SK-N-SH treated with all-trans-retinoic acid at 6 μM for 48 hours (cell line): ENCODE measurements around the gene C8G.

Source experiments
- ATAC-seq: fragments of 200-7000 bp; cut with Tn5 transposase; 3 replicates; pipeline ENCODE4 v1.9.1; 2020; ENCODE audit warnings: mild to moderate bottlenecking, moderate library complexity
- BACH2 ChIP-seq: fragments of 250-450 bp; sonication (Bioruptor Pico); IDR thresholded peaks from 2 replicates; pipeline ENCODE4 v1.9.0; 2021; ENCODE audit warnings: mild to moderate bottlenecking, borderline replicate concordance
- CSDC2 ChIP-seq: fragments of 250-450 bp; sonication (Bioruptor Pico); IDR thresholded peaks from 2 replicates; pipeline ENCODE4 v1.5.0; 2020; ENCODE audit warnings: mild to moderate bottlenecking, moderate library complexity
- GLIS3 ChIP-seq: fragments of 250-450 bp; sonication (Bioruptor Pico); IDR thresholded peaks from 2 replicates; pipeline ENCODE4 v1.5.0; 2020; ENCODE audit warnings: mild to moderate bottlenecking, moderate library complexity
- ISL1 ChIP-seq: fragments of 250-450 bp; sonication (Bioruptor Pico); IDR thresholded peaks from 2 replicates; pipeline ENCODE4 v2.1.2; 2022; ENCODE audit warnings: mild to moderate bottlenecking, moderate library complexity
- OSR1 ChIP-seq: fragments of 250-450 bp; sonication (Bioruptor Pico); IDR thresholded peaks from 2 replicates; pipeline ENCODE4 v1.8.0; 2022; ENCODE audit warnings: moderate library complexity, mild to moderate bottlenecking, inconsistent platforms
- PPARA ChIP-seq: fragments of 250-450 bp; sonication (Bioruptor Pico); IDR thresholded peaks from 2 replicates; pipeline ENCODE4 v1.5.0; 2020; ENCODE audit warnings: mild to moderate bottlenecking, borderline replicate concordance
- SNAI2 ChIP-seq: fragments of 250-450 bp; sonication (Bioruptor Pico); IDR thresholded peaks from 2 replicates; pipeline ENCODE4 v1.5.0; 2020; ENCODE audit warnings: mild to moderate bottlenecking, moderate library complexity
- TCF4 ChIP-seq: fragments of 250-450 bp; sonication (Bioruptor Pico); IDR thresholded peaks from 2 replicates; pipeline ENCODE4 v1.8.0; 2021; ENCODE audit warnings: mild to moderate bottlenecking, moderate library complexity, borderline replicate concordance
- ZFP3 ChIP-seq: fragments of 250-450 bp; sonication (Bioruptor Pico); IDR thresholded peaks from 2 replicates; pipeline ENCODE4 v1.5.0; 2020; ENCODE audit warnings: mild to moderate bottlenecking, moderate library complexity
- ZFP30 ChIP-seq: fragments of 450-650 bp; formaldehyde crosslinking; IDR thresholded peaks from 2 replicates; pipeline ENCODE4 v1.5.0; 2022; ENCODE audit warnings: mild to moderate bottlenecking, moderate library complexity
- ZNF565 ChIP-seq: fragments of 450-650 bp; formaldehyde crosslinking; conservative IDR thresholded peaks from 2 replicates; pipeline ENCODE4 v1.5.0; 2020; ENCODE audit warnings: low read depth, mild to moderate bottlenecking, moderate library complexity
- ZNF70 ChIP-seq: fragments of 450-650 bp; formaldehyde crosslinking; IDR thresholded peaks from 2 replicates; pipeline ENCODE4 v1.5.0; 2020; ENCODE audit warnings: mild to moderate bottlenecking, moderate library complexity
- ZNF8 ChIP-seq: fragments of 450-650 bp; formaldehyde crosslinking; IDR thresholded peaks from 2 replicates; pipeline ENCODE4 v1.5.0; 2020; ENCODE audit warnings: mild to moderate bottlenecking, moderate library complexity
- TF ChIP-seq, protein P1 (sequence below): fragments of 250-450 bp; sonication (Bioruptor Pico); IDR thresholded peaks from 2 replicates; pipeline ENCODE4 v1.8.0; 2020; ENCODE audit warnings: mild to moderate bottlenecking, moderate library complexity, borderline replicate concordance
- TF ChIP-seq, protein P2 (sequence below): fragments of 250-450 bp; sonication (Bioruptor Pico); IDR thresholded peaks from 2 replicates; pipeline ENCODE4 v1.5.1; 2020; ENCODE audit warnings: low read depth, mild to moderate bottlenecking, moderate library complexity
- TF ChIP-seq, protein P3 (sequence below): fragments of 250-450 bp; sonication (Bioruptor Pico); IDR thresholded peaks from 2 replicates; pipeline ENCODE4 v1.5.1; 2021; ENCODE audit warnings: mild to moderate bottlenecking, moderate library complexity
- TF ChIP-seq, protein P4 (sequence below): fragments of 250-450 bp; sonication (Bioruptor Pico); IDR thresholded peaks from 2 replicates; pipeline ENCODE4 v1.5.0; 2020; ENCODE audit warnings: mild to moderate bottlenecking, moderate library complexity
- TF ChIP-seq, protein P5 (sequence below): fragments of 250-450 bp; sonication (Bioruptor Pico); IDR thresholded peaks from 2 replicates; pipeline ENCODE4 v1.8.0; 2021; ENCODE audit warnings: low read depth, mild to moderate bottlenecking, moderate library complexity, borderline replicate concordance

Gene C8G

DNA sequence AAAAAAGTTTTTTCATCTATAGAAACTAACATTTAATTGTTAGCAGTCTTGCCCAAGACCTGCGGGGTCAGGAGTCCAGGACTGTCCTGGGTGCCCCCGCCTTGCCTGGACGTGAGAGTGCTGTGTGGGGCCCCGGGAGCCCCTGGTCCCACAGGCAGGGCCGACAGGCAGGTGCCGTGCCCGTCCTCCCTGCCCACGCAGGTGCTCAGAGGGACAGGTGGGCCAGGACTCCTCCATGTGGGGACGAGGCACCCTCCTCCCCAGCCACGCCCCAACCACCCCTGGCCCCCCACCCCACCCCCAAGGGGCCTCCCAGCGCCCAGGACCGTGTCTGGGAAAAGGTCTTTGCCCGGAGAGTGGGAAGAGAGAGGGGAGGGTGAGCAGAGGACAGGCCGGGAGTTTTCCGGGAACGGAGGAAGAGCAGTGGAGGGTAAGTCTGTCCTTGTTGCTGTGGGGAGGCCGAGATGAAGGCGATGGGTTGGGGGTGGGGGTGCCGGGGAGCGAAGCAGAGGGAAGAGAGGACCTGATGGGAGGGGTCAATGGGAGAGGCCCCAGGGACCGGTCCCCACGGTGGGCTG is 4.3 kb downstream of the C8G start:
- ATAC-seq: peak; percentile 15
- no peak for TF ChIP-seq ZNF8 (CRISPR knock-in tag)
- TF ChIP-seq ISL1: no peak
- TF ChIP-seq, protein P1, sequence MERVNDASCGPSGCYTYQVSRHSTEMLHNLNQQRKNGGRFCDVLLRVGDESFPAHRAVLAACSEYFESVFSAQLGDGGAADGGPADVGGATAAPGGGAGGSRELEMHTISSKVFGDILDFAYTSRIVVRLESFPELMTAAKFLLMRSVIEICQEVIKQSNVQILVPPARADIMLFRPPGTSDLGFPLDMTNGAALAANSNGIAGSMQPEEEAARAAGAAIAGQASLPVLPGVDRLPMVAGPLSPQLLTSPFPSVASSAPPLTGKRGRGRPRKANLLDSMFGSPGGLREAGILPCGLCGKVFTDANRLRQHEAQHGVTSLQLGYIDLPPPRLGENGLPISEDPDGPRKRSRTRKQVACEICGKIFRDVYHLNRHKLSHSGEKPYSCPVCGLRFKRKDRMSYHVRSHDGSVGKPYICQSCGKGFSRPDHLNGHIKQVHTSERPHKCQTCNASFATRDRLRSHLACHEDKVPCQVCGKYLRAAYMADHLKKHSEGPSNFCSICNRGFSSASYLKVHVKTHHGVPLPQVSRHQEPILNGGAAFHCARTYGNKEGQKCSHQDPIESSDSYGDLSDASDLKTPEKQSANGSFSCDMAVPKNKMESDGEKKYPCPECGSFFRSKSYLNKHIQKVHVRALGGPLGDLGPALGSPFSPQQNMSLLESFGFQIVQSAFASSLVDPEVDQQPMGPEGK (CRISPR knock-in tag): no peak
- no peak for TF ChIP-seq ZFP30 (CRISPR knock-in tag)
- no peak for TF ChIP-seq ZNF565 (CRISPR knock-in tag)
- no peak for TF ChIP-seq PPARA
- TF ChIP-seq, protein P2, sequence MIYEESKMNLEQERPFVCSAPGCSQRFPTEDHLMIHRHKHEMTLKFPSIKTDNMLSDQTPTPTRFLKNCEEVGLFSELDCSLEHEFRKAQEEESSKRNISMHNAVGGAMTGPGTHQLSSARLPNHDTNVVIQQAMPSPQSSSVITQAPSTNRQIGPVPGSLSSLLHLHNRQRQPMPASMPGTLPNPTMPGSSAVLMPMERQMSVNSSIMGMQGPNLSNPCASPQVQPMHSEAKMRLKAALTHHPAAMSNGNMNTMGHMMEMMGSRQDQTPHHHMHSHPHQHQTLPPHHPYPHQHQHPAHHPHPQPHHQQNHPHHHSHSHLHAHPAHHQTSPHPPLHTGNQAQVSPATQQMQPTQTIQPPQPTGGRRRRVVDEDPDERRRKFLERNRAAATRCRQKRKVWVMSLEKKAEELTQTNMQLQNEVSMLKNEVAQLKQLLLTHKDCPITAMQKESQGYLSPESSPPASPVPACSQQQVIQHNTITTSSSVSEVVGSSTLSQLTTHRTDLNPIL (CRISPR knock-in tag): no peak
- TF ChIP-seq CSDC2 (CRISPR knock-in tag): no peak

DNA sequence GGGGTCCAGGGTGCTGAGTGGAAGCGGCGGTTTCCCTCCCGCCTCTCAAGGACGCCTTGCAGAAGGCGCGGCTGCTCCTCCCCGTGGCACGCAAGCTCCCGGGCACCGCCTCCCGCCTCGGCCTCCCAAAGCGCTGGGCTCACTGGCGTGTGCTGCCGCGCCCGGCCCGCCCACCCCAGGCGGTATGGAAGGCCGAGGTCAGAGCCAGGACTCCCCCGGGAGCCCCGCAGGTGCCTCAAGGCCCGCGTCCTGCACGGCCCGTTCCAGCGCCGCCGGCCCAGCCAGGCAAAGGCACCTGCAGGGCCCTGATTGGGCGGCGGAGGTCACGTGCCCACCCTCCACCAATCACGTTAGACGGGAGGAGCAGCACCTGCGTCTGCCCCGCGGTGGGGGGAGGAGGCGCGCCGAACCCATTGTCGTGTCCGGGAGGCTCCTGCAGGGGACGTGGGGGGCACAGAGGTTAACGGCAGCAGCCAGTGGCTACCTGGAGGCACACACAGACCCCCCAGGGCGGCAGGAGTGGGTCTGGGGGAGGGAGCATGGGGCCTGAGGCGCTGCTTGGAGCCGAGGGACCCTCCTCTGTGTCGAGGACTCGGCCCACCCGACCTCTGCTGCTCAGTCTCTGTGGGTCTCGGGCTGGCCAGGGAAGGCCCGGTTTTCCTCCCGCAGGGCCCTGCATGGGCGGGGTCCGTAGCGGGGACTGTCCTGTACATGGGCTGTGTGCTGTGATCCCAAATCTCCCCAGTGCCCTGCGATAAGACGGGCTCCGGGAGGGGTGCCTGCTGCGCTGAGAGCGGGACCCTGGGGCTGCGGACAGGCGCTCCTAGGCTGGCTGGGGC is 5.0 kb downstream of the C8G start:
- peak; percentile 92 for ATAC-seq
- TF ChIP-seq, protein P2 (CRISPR knock-in tag): no peak
- TF ChIP-seq SNAI2 (CRISPR knock-in tag) (peak; percentile 65; the same call in 1 of the 2 replicates), OSR1 (CRISPR knock-in tag) (no peak), ZNF70 (CRISPR knock-in tag) (no peak), BACH2 (no peak), TCF4 (CRISPR knock-in tag) (no peak)
- TF ChIP-seq, protein P1 (CRISPR knock-in tag): no peak

DNA sequence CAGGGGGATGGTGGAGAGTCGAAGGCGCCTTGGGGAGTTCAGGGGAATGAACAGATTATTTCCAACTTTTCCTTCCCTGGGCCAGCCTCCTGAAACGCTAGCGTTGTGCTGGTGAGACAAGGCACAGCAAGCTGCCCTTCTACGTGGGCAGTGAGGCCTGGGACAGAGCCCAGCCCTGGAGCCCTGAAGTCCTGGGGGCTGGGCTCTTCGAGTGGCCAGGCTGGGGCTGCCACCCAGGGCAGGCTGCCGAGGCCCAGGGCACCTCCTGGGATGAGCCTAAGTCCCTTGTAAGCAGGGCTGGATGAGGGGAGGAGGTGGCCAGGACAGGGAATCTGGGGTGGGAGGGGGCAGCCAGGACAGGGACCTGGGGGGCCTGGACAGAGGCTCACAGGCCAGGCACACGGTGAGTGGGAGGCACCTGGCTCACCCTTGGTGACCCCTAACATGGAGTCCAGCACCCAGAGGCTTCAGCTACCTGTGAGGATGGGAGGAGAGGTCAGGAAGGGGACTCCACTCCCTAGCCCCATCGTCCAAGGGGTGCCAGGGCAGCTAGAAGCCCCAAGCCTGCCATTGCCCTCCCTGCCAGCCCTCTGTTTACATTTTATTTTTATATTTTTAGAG is 5.7 kb downstream of the C8G start:
- ATAC-seq: peak; percentile 36
- TF ChIP-seq ZFP3 (CRISPR knock-in tag) (no peak), OSR1 (CRISPR knock-in tag) (no peak), ISL1 (no peak), GLIS3 (CRISPR knock-in tag) (no peak), ZNF70 (CRISPR knock-in tag) (no peak)
- TF ChIP-seq, protein P3, sequence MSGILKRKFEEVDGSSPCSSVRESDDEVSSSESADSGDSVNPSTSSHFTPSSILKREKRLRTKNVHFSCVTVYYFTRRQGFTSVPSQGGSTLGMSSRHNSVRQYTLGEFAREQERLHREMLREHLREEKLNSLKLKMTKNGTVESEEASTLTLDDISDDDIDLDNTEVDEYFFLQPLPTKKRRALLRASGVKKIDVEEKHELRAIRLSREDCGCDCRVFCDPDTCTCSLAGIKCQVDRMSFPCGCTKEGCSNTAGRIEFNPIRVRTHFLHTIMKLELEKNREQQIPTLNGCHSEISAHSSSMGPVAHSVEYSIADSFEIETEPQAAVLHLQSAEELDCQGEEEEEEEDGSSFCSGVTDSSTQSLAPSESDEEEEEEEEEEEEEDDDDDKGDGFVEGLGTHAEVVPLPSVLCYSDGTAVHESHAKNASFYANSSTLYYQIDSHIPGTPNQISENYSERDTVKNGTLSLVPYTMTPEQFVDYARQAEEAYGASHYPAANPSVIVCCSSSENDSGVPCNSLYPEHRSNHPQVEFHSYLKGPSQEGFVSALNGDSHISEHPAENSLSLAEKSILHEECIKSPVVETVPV (CRISPR knock-in tag): no peak
- TF ChIP-seq, protein P4, sequence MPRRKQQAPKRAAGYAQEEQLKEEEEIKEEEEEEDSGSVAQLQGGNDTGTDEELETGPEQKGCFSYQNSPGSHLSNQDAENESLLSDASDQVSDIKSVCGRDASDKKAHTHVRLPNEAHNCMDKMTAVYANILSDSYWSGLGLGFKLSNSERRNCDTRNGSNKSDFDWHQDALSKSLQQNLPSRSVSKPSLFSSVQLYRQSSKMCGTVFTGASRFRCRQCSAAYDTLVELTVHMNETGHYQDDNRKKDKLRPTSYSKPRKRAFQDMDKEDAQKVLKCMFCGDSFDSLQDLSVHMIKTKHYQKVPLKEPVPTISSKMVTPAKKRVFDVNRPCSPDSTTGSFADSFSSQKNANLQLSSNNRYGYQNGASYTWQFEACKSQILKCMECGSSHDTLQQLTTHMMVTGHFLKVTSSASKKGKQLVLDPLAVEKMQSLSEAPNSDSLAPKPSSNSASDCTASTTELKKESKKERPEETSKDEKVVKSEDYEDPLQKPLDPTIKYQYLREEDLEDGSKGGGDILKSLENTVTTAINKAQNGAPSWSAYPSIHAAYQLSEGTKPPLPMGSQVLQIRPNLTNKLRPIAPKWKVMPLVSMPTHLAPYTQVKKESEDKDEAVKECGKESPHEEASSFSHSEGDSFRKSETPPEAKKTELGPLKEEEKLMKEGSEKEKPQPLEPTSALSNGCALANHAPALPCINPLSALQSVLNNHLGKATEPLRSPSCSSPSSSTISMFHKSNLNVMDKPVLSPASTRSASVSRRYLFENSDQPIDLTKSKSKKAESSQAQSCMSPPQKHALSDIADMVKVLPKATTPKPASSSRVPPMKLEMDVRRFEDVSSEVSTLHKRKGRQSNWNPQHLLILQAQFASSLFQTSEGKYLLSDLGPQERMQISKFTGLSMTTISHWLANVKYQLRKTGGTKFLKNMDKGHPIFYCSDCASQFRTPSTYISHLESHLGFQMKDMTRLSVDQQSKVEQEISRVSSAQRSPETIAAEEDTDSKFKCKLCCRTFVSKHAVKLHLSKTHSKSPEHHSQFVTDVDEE (CRISPR knock-in tag): no peak
- TF ChIP-seq, protein P5, sequence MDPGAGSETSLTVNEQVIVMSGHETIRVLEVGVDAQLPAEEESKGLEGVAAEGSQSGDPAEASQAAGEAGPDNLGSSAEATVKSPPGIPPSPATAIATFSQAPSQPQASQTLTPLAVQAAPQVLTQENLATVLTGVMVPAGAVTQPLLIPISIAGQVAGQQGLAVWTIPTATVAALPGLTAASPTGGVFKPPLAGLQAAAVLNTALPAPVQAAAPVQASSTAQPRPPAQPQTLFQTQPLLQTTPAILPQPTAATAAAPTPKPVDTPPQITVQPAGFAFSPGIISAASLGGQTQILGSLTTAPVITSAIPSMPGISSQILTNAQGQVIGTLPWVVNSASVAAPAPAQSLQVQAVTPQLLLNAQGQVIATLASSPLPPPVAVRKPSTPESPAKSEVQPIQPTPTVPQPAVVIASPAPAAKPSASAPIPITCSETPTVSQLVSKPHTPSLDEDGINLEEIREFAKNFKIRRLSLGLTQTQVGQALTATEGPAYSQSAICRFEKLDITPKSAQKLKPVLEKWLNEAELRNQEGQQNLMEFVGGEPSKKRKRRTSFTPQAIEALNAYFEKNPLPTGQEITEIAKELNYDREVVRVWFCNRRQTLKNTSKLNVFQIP (CRISPR knock-in tag): no peak
- TF ChIP-seq, all 23 proteins: peak for 0
